GM21723 (cell line): ENCODE results near the gene ADARB2.
"Not testable (repeated sequence)": the region's sequence is repeated elsewhere in the genome, so short reads cannot be mapped to it uniquely, and the experiment has no call there.

Experiments
- ATAC-seq: cut with Tn5 transposase; IDR thresholded peaks from one replicate; pipeline ENCODE4 v1.9.1; 2021; ENCODE audit warnings: mild to moderate bottlenecking, moderate library complexity; ENCODE audit not compliant: unreplicated experiment

Gene ADARB2

DNA sequence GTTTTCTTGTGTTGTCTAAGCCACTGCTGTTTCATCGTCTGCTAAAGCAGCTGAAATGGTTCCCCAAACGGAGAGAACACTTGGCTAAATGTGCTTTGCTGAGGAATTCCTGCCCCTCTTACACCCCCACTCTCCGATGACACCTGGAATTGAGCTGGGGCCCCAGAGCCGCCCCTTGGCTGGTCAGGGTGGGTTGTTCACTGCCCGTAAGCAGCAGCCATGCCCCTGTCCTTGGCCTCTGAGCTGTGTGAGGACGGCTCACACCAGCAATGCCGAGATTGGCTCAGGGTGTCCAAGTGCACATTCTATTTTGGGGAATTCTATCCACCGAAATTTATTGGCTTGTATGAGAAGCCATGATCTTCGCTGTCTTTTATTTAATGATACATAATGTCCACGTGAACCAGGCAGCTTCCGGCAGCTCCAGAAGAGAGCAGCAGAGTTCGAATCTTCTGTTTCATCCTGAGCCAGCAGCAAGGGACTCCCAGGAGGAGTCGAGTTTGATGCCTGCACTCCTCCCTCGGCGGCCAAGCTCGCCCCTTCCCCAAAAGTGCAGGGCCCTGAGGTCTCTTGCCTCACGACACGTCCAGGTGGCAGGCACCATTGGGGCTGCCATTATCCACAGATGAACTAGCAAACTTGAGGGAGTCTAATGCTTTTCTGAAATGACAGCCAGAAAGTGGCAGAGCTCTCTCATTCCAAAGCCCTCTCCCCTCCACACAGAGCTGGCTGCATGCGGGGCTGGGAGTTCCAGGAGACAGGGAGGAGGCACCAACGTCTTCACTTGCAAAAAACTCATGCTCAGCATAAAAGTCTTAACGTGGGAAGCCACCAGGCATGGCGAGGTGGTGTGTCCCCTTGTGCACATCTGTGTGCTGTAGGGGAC, 567.1 kb downstream of the ADARB2 start:
- ATAC-seq: no peak

DNA sequence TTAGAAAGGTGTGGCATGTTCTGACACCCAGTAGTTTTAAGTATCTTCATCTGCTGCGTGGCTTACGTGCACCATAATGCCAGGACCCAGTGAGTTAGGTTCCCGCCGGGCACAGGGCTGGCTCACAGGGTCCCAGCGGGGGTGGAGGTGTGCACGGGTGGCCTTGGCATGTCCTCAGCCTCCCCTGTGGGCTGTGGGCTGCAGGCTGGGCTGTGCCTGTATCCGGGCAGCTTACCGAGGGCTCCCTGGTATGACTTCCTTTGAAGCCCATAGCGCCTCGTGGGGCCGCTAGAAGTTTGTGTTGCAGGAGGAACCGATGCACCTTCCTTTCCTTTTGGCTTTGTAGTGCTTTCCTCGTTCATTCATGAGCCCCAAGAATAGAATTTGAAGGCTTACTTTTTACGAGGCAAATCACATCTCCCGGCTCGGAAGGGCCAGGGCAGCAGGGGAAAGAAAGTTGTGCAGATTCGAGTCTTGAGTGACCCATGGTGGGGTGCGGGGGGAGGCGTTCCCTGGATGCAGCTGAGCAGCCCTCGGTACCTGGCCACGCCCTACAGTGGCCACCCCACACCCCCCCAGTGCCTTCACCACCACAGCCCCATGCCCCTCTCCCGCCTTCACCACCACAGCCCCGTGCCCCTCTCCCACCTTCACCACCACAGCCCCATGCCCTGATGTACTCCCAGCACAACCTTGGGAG, 568.0 kb downstream of the ADARB2 start:
- no peak for ATAC-seq

DNA sequence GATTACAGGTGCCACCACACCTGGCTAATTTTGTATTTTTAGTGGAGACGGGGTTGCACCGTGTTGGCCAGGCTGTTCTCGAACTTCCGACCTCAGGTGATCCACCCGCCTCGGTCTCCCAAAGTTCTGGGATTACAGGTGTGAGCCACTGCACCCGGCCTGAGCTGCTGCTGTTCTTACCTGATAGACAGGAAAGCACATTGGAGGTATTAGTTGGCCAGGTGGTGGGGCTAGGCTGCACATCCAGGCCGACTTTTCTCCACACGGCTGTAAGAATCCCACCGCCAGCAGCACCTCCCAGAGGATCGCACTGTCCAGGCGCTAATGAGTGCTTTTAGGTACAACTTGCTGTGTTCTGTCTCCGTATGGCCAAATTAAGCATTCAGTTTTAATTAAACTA, 568.6 kb downstream of the ADARB2 start:
- ATAC-seq: no peak

DNA sequence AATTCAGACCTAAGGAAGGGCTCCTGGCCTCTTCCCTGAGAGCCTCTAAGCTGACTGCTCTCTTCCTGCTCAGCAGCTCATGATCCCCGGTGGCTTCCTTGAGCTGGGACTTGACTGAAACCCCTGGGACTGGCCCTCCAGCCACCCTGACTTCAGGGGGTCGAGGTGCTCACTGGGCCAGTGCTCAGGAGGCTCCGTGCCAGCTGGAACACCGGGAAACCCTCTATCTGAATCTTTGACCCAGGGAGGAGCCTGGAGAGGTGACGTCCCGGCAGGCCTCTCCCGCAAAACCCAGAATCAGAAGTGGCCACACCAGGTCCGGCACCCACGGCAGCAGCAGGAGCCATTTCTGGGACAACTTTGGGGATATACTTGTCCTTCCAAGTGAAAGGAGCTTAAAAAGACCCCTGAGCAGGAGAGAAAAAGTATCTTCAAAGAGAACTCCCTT, 570.5 kb downstream of the ADARB2 start:
- ATAC-seq: no peak

DNA sequence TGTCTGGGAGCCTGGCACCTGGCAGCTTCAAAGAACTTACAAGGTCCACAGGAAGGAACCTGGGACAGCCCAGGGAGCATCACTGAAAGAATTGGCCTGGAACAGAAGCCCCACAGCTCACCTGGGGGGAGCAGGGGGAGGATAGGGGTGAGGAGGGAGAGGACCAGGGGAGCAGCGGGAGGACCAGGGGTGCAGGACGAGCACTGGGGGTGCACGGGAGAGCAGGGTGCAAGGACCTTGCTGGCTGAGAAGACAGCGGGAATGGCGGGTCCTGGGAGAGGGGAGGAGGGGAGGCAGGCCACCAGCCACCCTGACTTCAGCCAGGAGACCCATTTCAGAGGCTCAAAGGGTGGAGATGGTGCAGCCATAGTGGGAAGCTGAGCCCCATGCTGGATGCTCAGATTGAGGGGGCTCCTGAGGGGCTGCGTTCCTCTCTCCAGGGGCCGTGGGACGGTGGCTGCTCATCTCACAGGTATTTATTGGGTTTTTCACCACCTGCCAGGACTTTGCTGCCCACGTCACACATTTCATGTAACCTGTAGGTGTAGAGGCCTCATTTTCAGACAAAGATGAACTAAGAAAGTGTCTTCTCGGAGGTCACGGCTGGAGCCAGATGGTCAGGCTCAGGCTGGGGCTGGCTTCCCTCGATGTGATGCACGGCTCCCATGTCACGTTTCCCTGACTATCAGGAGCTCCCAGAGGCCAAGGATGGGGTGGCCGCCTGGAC, 571.1 kb downstream of the ADARB2 start:
- ATAC-seq: no peak

DNA sequence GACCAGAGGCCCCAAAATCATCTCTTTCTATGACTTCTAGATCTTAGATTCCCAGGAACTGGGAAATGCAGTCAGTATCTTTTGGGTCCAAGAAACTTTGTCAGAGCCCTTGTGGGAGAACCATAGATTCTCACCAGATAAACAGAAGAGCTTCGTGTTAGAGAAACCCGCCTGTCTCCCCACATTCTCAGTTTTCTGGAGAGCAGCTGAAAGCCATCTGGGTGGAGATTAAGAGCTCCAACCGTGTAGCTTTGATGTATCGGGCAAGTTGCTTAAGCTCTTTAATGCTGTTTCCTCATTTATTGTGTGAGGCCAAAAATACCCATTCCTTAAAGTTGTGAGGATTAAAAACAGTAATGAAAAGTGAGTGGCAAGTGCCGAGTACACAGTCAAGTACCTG, 573.5 kb downstream of the ADARB2 start:
- no peak for ATAC-seq

DNA sequence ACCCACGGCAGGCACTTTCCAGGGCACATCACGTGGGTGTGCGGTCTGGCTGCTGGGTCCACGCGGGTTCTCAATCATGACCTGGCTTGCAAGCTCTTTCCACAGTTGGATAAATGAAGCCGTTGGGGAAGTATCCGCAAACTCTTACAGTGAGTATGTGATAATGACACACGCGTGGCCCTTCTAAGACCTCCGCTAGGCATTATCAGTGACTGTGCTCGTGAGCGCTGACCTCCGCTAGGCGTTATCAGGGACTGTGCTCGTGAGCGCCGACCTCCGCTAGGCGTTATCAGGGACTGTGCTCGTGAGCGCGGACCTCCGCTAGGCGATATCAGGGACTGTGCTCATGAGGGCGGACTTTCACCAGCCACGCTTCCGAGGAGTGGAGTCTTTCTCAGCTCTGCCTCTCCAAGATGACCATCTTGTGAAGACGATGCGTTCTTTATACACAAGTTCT, 574.1 kb downstream of the ADARB2 start:
- no peak for ATAC-seq

DNA sequence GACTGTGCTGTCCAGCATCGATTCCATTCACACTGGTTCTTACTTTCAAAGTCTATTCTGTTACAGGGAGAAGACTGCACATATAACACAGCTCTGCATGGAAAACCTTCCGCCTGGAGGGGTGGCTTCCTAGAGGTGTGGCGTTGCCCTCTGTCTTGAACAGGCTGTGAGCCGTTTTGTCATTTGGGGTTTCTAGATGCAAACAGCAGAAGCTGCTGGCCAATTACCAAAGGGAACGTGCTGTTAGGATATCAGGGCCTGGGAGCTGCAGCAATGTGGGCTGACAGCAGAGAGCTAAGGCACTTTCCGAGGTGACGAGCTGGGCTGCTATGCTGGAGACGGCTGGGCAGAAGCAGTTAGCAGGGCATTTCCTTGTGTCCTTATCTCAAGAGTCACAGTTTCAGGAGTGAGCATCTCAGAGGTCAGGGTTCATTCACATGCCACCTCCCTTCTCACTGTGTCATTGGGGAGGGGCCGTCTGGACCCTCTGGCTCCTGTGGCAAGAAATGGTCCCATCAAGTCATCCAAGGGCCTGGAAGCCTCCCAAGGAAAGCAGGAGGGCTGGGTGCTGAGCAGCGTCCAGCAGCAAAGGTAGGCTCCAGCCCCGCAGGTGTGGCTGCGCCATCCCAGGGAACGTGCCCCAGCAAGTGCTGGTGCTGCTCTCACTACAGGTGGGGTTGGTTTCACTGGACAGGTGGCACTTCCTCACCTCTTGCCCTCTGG, 574.7 kb downstream of the ADARB2 start:
- ATAC-seq: no peak

DNA sequence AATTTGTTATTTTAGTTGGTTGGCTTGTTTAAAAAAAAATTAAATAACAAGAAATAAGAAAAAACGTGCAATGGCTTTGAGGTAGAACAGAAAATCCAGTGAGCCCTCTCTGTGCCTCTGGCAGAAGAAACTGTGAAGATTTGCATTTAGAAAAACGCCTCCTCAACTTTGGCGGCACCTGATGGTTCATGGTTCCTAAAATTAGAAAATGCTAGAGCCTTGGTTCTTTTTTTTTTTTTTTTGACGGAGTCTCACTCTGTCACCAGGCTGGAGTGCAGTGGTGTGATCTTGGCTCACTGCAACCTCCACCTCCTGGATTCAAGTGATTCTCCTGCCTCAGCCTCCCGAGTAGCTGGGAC, 576.0 kb downstream of the ADARB2 start:
- ATAC-seq: peak; percentile 71

DNA sequence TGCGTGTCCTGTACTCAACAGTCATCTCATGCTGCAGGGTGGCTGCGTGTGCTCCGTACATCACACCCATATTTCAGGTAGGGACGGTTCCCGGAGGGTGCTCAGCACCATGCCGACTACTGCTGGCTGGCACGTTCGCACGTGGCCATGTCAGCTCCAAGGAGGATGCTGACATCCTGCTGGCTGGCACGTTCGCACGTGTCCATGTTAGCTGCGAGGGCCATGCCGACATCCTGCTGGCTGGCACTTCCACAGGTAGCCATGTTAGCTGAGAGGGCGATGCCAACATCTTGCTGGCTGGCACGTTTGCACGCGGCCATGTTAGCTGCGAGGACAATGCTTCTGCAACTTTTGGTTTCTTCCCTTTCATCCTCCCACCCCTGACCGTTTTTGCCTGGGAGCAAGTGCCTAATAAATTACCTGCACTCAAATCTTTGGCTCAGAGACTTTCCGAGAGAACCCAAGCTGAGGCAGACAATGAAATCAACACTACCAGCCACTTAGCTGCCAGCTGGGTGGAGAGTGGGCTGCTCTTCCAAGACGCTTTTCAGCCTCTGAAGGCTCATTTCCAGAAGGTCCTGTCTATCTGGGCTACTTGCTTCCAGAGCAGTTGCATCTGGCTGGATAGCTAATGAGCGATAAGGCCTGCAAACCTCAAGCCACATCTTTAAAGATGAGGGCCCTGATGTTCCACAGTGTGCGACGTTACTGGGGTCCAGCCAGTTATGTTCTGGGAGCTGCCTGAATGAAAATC, 576.6 kb downstream of the ADARB2 start:
- no peak for ATAC-seq

DNA sequence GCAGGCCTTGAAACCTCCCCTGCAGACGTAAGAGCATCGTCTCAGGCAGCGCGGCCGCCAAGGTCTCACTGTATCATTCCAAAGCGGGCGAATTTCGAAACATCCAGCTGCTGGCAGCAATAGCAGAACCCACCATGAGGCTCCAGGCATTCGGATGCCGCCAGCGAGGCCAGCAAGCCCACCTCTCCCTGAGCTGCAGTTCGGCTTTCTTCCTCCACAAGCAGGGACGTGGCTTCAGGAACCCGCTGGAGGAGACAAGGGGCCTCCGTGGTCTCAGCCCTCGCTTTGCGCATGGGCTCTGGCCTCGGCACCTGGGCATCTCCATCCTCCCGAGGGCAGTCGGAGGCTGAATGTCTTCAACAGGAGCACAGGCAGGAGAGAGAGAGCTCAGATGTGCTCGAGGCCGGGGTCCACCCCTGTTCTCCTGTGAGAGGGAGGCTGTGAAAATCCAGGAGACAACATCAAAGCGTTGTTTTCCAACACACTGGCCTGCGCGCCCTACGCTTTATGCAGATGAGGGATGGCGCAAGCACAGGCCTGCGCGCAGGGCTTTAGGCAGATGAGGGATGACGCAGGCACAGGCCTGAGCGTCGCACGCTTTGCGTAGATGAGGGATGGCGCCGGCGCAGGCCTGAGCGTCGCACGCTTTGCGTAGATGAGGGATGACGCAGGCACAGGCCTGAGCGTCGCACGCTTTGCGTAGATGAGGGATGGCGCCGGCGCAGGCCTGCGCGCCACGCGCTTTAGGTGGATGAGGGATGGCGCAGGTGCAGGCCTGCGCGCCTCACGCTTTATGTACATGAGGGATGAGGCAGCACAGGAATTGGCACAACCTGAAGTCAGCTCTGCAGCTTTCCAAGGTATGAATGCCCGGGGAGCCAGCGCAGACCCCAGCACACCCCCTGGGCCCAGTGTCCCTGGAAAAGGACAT, 577.9 kb downstream of the ADARB2 start:
- ATAC-seq: no peak

DNA sequence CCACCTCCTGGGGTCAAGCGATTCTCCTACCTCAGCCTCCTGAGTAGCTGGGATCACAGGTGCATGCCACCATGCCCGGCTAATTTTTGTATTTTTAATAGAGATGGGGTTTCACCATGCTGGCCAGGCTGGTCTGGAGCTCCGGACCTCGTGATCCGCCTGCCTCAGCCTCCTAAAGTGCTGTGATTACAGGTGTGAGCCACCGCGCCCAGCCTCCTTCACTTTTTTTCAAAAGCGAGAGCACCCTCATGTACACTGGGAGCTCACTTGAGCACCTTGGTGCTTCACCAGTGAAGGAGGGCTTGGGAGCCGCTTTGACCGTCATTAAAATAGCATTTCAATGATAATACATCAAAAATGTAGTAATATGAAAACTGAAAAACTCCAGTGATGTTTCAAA, 578.8 kb downstream of the ADARB2 start:
- not testable (repeated sequence) for ATAC-seq

DNA sequence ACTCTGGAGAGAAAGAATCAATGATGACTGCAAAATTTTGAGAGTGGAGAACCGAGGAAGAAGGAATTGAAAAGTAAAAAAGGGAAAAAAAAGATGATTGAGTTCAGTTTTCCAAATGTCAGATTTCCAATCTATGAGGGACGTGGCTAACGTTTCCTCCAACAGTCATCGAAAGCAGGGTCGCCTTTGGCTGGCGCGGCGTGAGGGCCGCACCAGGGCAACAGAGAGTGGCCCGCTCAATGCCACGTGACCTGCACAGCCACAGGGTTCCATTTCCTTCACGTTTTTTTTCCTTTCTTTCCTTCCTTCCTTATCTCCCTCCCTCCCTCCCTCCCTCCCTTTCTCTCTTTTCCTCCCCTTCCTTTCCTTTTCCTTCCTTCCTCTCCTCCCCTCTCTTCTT, 579.3 kb downstream of the ADARB2 start:
- ATAC-seq: no peak

DNA sequence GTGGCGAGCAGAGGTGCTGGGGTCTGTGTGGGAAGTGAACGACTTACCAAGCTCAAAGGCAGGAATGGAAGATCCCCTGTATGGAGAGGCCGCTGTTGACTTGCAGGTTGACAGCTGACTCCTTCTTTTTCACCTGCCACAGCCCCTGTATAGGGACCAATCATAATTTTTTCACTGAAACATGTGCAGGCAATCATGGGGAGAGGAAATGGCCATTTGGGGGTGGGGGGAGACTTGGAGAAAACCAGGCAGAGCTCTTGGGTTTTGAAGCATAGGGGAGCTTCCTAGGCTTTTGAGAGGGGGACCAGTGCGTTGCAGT, 579.8 kb downstream of the ADARB2 start:
- no peak for ATAC-seq

DNA sequence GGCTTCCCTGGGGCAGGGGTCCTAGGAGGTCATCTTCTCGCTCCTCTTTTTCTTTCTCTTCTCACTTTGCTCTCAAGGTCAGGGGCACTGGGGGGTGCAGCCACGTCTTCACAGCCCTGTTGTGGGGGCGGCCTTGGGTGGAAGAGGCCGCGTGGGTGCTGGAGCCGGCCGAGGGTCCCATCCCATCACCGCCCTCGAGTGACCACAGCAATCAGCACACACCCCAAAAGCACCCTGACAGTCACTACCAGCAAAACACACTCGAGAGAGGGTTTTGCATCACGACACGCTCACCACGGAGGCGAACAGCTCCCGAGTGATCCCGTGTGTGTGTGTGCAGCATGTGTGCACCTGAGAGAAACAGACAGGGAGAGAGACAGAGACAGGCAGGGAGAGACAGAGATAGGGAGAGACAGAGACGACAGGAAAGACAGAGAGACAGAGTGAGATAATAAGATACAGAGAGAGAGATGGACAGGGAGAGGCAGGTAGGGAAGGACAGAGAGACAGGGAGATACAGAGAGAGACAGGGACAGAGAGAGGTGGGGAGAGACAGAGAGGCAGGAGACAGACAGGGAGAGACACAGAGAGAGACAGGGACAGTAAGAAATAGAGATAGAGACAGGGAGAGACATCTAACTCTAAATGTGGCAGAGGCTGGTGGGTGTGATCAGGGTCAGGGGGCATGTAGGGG, 580.3 kb downstream of the ADARB2 start:
- ATAC-seq: no peak

DNA sequence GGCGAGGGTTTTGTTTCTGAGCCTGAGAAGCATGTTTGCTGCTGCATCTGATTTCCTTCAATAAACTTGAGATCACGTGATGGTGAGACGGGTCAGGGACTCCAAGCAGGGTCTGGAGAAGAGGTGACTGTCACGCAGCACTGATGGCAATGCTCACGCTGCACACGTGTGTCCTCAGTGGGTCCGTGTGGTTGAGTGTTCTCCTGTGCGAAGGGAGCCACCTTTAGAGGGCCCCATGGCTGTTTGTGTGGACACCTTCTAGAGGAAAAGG, 580.8 kb downstream of the ADARB2 start:
- no peak for ATAC-seq

DNA sequence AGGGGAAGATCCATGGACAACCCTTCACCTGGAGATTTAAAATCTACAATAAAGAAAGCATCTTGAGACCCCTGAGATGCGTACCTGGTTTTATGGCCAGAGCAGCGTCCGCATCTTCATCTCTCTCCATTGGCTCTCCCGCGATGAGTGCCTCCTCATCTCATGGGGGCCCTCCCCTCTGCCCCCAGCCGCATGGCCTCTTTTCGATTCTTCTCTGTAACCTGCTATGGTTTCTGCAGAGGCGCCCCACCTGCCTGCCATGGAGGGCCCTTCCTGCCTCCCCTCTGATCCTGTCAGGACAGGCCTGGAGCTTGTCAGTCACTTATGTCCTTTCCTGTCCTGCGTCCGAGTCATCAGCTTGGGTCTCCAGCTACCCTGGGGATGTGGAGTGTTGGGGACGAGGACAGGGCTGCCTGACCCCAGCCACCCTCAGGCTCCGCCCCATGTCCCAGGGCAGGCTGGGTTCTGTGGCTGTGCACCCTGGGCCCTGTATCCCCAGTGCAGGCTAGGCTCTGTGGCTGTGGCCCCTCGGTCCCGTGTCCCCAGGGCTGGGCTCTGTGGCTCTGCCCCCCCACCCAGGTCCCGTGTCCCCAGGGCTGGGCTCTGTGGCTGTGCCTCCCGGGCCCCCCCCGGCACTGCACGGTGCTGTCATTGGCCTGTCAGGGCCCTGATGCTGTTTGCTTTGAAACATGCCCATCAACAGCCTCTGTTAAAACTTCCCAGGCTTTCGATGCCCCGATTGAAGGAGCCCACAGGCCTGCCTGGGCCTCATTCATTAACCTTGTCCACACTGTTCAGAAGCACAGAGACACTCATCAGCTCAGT, 581.3 kb downstream of the ADARB2 start:
- no peak for ATAC-seq
